GM23248 (cell line): ENCODE data around the gene ENTPD2.

Experiments
- EZH2 ChIP-seq: fragments of 200-600 bp; sonication (generic); IDR thresholded peaks from 2 replicates; pipeline ENCODE4 v1.6.1; 2018; ENCODE audit warnings: antibody characterized with exemption, mild to moderate bottlenecking; ENCODE audit not compliant: insufficient read depth, poor library complexity, severe bottlenecking
- EZH2phosphoT487 ChIP-seq: fragments of 200-600 bp; sonication (generic); IDR thresholded peaks from 2 replicates; pipeline ENCODE4 v1.6.1; 2018; ENCODE audit warnings: antibody characterized with exemption, moderate library complexity, mild to moderate bottlenecking, low read depth; ENCODE audit not compliant: insufficient read depth

DNA sequence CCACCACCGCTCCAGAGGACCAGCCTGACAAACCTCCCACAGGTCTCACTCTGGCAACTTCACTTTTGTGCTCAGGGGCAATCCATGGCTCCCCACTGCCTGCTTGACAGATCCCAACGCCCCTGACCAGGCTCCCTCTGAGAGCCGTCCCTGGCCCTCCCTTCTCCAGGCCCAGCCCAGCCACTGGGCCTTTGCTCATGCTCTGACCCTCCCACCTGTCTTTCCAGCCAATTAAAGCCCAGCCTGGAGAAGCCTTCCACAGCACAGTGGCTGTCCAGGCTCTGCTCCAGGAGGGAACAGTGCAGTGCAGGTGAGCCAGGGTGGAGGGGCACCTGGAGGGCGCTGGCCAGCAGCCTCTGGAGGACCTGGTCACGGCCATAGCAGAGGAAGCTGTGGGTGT lies 3.3 kb downstream of the ENTPD2 start:
- TF ChIP-seq EZH2phosphoT487 (no peak), EZH2 (no peak)
